Pancreas (tissue), 10 donors: ENCODE data around the gene RDX. TPM values are rescaled to one million over a fixed set of nuclear protein-coding genes. Genes with fewer than 3 reads are reported as not detected.

ENCODE experiments used
- ATAC-seq, 4 donors: fragments of 200-7000 bp; cut with Tn5 transposase; one replicate each; pipeline versions ENCODE4 v1.8.0 to v1.9.1; 2020; ENCODE audit warnings: mild to moderate bottlenecking in 4 of 4, moderate library complexity in 4 of 4
- DNase-seq, 6 donors: peaks; one replicate each; pipeline ENCODE4 v3.0.0-alpha.2; 2020
- FAIRE-seq: peaks from 2 replicates; lab custom pipeline; 2012; peaks lifted over from hg19 to GRCh38; lab: Jason Lieb, UNC
- H3K27ac ChIP-seq, 4 donors: fragments of 200-600 bp; sonication (generic); 1 replicate in 3 of 4; 2 replicates in 1 of 4; pipeline versions ENCODE4 v1.5.0 to v1.8.0; 2020
- H3K27me3 ChIP-seq, 4 donors: fragments of 200-600 bp; one replicate each; pipeline ENCODE4 v1.8.0; 2021
- H3K36me3 ChIP-seq, 3 donors: fragments of 200-600 bp; sonication (generic) in 1 of 3; one replicate each; pipeline versions ENCODE4 v1.5.0 to v1.8.0; 2020 to 2021
- H3K4me1 ChIP-seq, 3 donors: fragments of 200-600 bp; one replicate each; pipeline ENCODE4 v1.8.0; 2021
- H3K4me3 ChIP-seq, 4 donors: fragments of 200-600 bp; sonication (generic) in 2 of 4; one replicate each; pipeline versions ENCODE4 v1.5.0 to v1.8.0; 2020 to 2021
- H3K9me3 ChIP-seq, 4 donors: fragments of 200-600 bp; one replicate each; pipeline ENCODE4 v1.8.0; 2021
- WGBS, 2 donors: extraction: QIAGEN DNeasy Blood & Tissue Kit; methylation state at CpG; one replicate each; pipeline ENCODE4 v1.1.7; 2013; 5-methylcytosine and 5-hydroxymethylcytosine counted together
- intact Hi-C, 3 donors: fragments of 100-400 bp; cut with DNase I; formaldehyde crosslinking; loops; one replicate each; pipeline versions ENCODE4 v1.11.1 to v1.14.2; 2022
- polyA plus RNA-seq, 2 donors: library from polyadenylated mRNA; stranded (reverse); fragments of 200-250 nt; gene quantifications; one replicate each; pipeline ENCODE4 v1.2.3, GENCODE V29; 2013
- total RNA-seq, 6 donors: library from RNA; stranded (reverse); fragmentation: NEBNext Ultra II Directional in 4 of 6; extraction: Animal tissue kit (Norgen Biotek cat#: 25700) in 4 of 6; gene quantifications; one replicate each; pipeline versions ENCODE4 v1.2.1 to v1.2.4, GENCODE V29; 2021 to 2023
- TF ChIP-seq, protein P1 (sequence below), 4 donors: fragments of 200-600 bp; sonication (generic) in 3 of 4; IDR thresholded peaks; one replicate each; pipeline versions ENCODE4 v1.5.0 to v1.8.0; 2021; ENCODE audit warnings: antibody characterized with exemption in 4 of 4
- donor health status: healthy with polysubstance abuse.
- donor health status: DM: no; HTN: no; CAD: no; lungs with moderate emphysema.
- donor health status: DM: no; HTN: no; CAD: no.
- donor health status: control.
- donor health status: control.
- donor health status: Bipolar disorder and iron deficiency.
- donor health status: DM: yes; HTN: yes; CAD: no.
- donor health status: DM: no; HTN: no; CAD: no.
- donor health status: DM: no; HTN: no; CAD: no.
- donor health status: DM: yes; HTN: yes; CAD: no.

RDX gene
- total and polyA plus RNA-seq, 8 donors, result 11.4 to 97.1 (median 51.4) TPM

DNA sequence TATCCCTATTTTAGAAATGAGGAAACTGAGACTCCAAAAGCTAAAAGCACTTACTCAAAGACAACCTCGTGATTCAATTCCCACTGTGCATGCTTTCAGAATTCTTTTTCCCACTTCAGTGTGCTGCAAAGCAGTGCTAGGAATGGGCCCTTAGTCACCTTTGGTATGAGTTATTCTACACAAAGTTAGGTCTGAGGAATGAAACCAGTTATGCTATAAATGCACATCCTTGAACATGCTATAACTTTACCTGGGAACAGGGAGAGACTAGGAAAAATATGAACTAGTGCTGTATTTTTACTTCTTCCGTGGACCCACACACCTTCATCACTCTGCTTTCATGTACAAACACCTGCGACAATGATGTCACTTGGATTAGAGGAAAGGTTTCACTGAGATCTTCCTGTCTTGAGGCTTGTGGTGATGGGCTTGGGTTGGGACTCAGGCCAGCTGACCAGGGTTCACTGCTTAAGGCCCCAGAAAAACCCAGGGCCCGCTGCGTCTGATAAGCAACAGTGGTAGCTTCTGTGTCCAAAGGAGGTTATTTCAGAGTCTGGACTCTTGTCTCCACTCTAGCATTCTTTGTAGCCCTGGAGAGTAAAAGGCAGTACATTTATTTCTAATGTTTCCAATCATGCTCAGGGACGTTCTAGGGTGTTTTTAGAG is 121.6 kb downstream of the RDX start:
- ATAC-seq, result peak in 2 of 4 donors; percentile 7 to 24
- no peak overlapping the region for H3K4me3 ChIP-seq
- no peaks in the 10 kb centered on the region for H3K27me3 ChIP-seq
- no peaks in the 10 kb centered on the region for H3K36me3 ChIP-seq
- TF ChIP-seq, protein P1, sequence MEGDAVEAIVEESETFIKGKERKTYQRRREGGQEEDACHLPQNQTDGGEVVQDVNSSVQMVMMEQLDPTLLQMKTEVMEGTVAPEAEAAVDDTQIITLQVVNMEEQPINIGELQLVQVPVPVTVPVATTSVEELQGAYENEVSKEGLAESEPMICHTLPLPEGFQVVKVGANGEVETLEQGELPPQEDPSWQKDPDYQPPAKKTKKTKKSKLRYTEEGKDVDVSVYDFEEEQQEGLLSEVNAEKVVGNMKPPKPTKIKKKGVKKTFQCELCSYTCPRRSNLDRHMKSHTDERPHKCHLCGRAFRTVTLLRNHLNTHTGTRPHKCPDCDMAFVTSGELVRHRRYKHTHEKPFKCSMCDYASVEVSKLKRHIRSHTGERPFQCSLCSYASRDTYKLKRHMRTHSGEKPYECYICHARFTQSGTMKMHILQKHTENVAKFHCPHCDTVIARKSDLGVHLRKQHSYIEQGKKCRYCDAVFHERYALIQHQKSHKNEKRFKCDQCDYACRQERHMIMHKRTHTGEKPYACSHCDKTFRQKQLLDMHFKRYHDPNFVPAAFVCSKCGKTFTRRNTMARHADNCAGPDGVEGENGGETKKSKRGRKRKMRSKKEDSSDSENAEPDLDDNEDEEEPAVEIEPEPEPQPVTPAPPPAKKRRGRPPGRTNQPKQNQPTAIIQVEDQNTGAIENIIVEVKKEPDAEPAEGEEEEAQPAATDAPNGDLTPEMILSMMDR (IDR thresholded peaks at IDR 0.05), result no peak
- no peak for FAIRE-seq
- H3K4me1 ChIP-seq, result no peaks in the 10 kb centered on the region
- no peaks in the 10 kb centered on the region for H3K9me3 ChIP-seq
- WGBS, 2 donors, result 70 to 82% methylated on average over 6 of the region's 6 CpGs
- no peak for DNase-seq
- no peak overlapping the region for H3K27ac ChIP-seq
- intact Hi-C loops, result no loop called here

DNA sequence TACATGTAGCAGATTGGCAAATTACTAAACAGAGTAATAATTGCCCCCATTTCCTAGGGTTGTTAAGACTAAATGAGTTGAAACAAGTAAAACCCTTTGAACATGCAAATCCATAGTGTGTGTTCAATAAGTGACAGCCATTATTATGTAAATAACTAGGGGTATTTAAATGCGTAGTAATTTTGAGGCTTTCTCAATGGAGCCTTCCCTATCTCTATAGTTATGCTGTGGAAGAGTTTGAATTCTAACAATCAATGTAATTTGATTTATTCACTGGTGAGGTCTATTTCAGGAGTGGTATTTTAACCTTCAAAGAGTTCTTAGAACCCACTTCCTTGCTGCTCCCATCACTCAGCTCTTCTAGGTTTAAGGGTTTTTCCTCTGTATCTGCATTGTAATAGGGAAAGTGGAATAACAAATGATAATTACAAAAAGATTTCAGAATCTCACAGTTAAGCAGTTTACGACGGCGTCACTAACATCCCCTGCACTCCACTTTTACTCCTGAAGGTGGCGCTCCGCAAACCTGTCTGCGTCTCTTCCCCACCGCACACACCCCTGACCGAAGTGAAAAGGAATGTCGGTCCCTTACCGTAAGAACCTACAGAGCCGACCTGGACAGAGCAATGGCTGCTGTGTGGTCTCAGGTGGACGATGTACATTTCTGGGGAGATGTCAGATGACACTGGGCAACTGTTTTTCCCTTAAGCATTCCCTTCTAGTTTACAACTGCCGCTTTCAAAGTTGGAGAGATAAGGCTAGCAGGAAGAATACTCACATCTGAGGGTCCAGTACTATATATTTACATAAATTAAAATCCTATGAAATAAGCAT is 122.4 kb downstream of the RDX start:
- DNase-seq (peak in 5 of 6 donors; percentile 50 to 85 (median 68)), ATAC-seq (peak; percentile 82 to 98 (median 92)), FAIRE-seq (no peak)
- Histone ChIP-seq H3K9me3 (no peaks in the 10 kb centered on the region), H3K27me3 (no peaks in the 10 kb centered on the region), H3K27ac (no peak overlapping the region), H3K4me1 (no peaks in the 10 kb centered on the region), H3K36me3 (no peaks in the 10 kb centered on the region), H3K4me3 (peak overlapping the region in 1 of 4 donors; percentile 22)
- intact Hi-C loops, result no loop called here
- TF ChIP-seq, protein P1 (IDR thresholded peaks at IDR 0.05), result peak; percentile 57 to 69 (median 68)
- 9 to 10% methylated on average over 14 of the region's 14 CpGs for WGBS, 2 donors

DNA sequence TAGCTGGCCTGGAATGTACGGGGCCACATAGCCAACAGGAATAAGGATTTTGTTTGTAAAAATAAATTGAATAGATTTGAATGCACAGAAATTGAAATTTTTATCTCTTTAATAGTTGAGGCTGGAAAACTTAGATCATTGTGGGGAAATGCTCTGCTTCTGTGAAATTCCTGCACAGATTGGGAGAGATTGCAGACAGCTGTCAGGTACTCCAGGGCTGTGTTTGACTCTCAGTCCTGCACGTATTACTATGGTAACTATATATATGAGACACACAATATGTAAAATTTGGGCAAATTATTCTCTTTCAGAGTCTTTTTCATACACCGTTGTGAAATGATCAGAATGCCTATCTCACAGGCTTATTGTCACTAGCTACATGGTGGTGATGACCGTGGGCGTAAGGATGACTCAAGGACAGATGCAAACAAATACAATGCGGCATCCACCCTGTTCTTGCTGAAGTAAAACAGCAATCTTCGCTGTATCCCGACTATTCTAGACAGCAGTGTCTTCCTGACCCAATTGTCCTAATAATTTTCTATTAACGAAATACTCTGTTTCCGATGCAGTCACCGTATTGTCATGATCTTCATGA is 123.8 kb downstream of the RDX start:
- H3K27ac ChIP-seq, result no peak overlapping the region
- no peaks in the 10 kb centered on the region for H3K9me3 ChIP-seq
- H3K4me3 ChIP-seq, result no peak overlapping the region
- ATAC-seq (no peak), DNase-seq (no peak), FAIRE-seq (no peak)
- TF ChIP-seq, protein P1 (IDR thresholded peaks at IDR 0.05), result no peak
- no peaks in the 10 kb centered on the region for H3K36me3 ChIP-seq
- no peaks in the 10 kb centered on the region for H3K4me1 ChIP-seq
- intact Hi-C loops, result no loop called here
- WGBS, 2 donors, result 84 to 86% methylated on average over 11 of the region's 11 CpGs
- H3K27me3 ChIP-seq, result no peaks in the 10 kb centered on the region

DNA sequence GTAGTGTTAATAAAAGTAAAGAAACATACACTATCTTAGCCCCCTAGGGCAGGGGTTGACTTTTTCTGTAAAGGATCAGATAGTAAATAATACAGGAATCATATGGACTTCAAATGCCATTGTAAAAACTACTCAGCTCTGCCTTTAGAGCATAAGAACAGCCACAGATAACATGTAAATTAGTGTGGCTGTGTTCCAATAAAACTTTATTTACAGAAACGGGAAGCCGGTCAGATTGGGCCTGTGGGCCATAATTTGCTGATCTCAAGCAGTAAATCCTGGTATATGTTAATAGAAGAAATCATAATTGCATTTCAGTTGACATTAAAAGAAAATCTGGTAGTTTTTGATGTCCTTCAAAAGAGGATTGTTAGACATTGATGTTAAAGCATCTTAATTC is 126.7 kb downstream of the RDX start:
- 33 to 35% methylated on average over 2 of the region's 2 CpGs for WGBS, 2 donors
- TF ChIP-seq, protein P1 (IDR thresholded peaks at IDR 0.05), result no peak
- peaks cover 0 to 5% (median 0%) of the 10 kb centered on the region in 3 donors for H3K36me3 ChIP-seq
- no peaks in the 10 kb centered on the region for H3K9me3 ChIP-seq
- no peaks in the 10 kb centered on the region for H3K4me1 ChIP-seq
- ATAC-seq, result no peak
- no peak for DNase-seq
- no peaks in the 10 kb centered on the region for H3K27me3 ChIP-seq
- intact Hi-C loops, result no loop called here
- H3K27ac ChIP-seq, result no peak overlapping the region
- FAIRE-seq, result no peak
- H3K4me3 ChIP-seq, result no peak overlapping the region
